GM12878 (cell line): ENCODE measurements around the gene LHX6. TPM values are rescaled to one million over a fixed set of nuclear protein-coding genes. Genes with fewer than 3 reads are reported as not detected.
A peak's percentile ranks its signal among the peaks of the same experiment; 100 is the strongest.

Source experiments
- ATAC-seq: fragments of 200-7000 bp; cut with Tn5 transposase; 3 replicates; pipeline ENCODE4 v1.9.1; 2020; ENCODE audit warnings: mild to moderate bottlenecking, moderate library complexity
- BruUV-seq: library from RNA; stranded (reverse); fragments of 400-500 nt; replicated peaks from 2 replicates; lab custom pipeline; 2021; lab: Mats Ljungman, UMichigan
- CTCF ChIA-PET: fragments of 300-600 bp; sonication (Branson Sonifier 250); formaldehyde crosslinking; extraction: SDS; loops from one replicate; lab custom pipeline; 2021; ENCODE audit warnings: inconsistent platforms; lab: Yijun Ruan, JAX
- POLR2A ChIA-PET: fragments of 350-600 bp; formaldehyde crosslinking; extraction: SDS; loops from one replicate; lab custom pipeline; 2021; ENCODE audit warnings: inconsistent platforms; lab: Charles Lee
- RAD21 ChIA-PET: fragments of 300-600 bp; sonication (Branson Sonifier 250); formaldehyde crosslinking; loops from one replicate; lab custom pipeline; 2023; ENCODE audit warnings: antibody characterized with exemption; ENCODE audit not compliant: unreplicated experiment; lab: Charles Lee
- SMC1A ChIA-PET: fragments of 300-600 bp; sonication (Branson Sonifier 250); formaldehyde crosslinking; loops from one replicate; lab custom pipeline; 2023; ENCODE audit not compliant: unreplicated experiment, uncharacterized antibody; lab: Charles Lee
- DNase-seq: peaks from one replicate; pipeline ENCODE4 v3.0.0-alpha.2; 2011; ENCODE audit warnings: low read depth, low spot score
- FAIRE-seq: peaks from 3 replicates; lab custom pipeline; 2011; peaks lifted over from hg19 to GRCh38; lab: Jason Lieb, UNC
- H2AFZ ChIP-seq: 2 replicates; pipeline ENCODE4 v1.6.0; 2011; ENCODE audit warnings: low read depth, low read length, control low read depth; ENCODE audit not compliant: control insufficient read depth
- H3K27ac ChIP-seq: 2 replicates; pipeline ENCODE4 v1.5.1; 2011; ENCODE audit warnings: control low read depth; ENCODE audit not compliant: control insufficient read depth, insufficient read depth
- H3K27me3 ChIP-seq, 2 experiments: replicated peaks in 1 of 2; 2 replicates each; pipeline versions ENCODE4 v1.6.0 to v1.6.1; 2011; ENCODE audit warnings: low read length in 1 of 2; ENCODE audit not compliant: control insufficient read depth in 2 of 2, insufficient read depth in 2 of 2
- H3K36me3 ChIP-seq, 2 experiments: 2 replicates each; pipeline ENCODE4 v1.5.1; 2011; ENCODE audit warnings: low read length in 1 of 2; ENCODE audit not compliant: control insufficient read depth in 2 of 2, insufficient read depth in 2 of 2
- H3K4me1 ChIP-seq: 2 replicates; pipeline ENCODE4 v1.6.1; 2011; ENCODE audit warnings: mild to moderate bottlenecking, low read length, moderate library complexity, mixed read lengths; ENCODE audit not compliant: control insufficient read depth, insufficient read depth
- H3K4me2 ChIP-seq: 2 replicates; pipeline ENCODE4 v1.6.0; 2011; ENCODE audit warnings: control low read depth; ENCODE audit not compliant: control insufficient read depth, insufficient read depth
- H3K4me3 ChIP-seq: fragments of 200-600 bp; sonication (generic); 2 replicates; pipeline ENCODE4 v1.5.1; 2016
- H3K79me2 ChIP-seq: 2 replicates; pipeline ENCODE4 v1.6.0; 2011; ENCODE audit warnings: low read length; ENCODE audit not compliant: control insufficient read depth, insufficient read depth
- H3K9ac ChIP-seq: 2 replicates; pipeline ENCODE4 v1.8.0; 2011; ENCODE audit warnings: low read length, control low read depth, mixed read lengths; ENCODE audit not compliant: control insufficient read depth, insufficient read depth
- H3K9me3 ChIP-seq: replicated peaks from 3 replicates; pipeline ENCODE4 v1.5.1; 2011; ENCODE audit warnings: mild to moderate bottlenecking, low read length; ENCODE audit not compliant: control insufficient read depth, insufficient read depth
- H4K20me1 ChIP-seq: 2 replicates; pipeline ENCODE4 v1.6.0; 2011; ENCODE audit not compliant: control insufficient read depth, insufficient read depth
- BACH1 ChIP-seq: fragments of 450-650 bp; IDR thresholded peaks from 2 replicates; pipeline ENCODE4 v1.6.1; 2017; ENCODE audit warnings: mild to moderate bottlenecking, borderline replicate concordance
- CBFB ChIP-seq: IDR thresholded peaks from 2 replicates; pipeline ENCODE4 v1.6.1; 2016; ENCODE audit warnings: antibody characterized with exemption, low read depth
- EGR1 ChIP-seq, 2 experiments: IDR thresholded peaks; 1 replicate in 1 of 2; 2 replicates in 1 of 2; pipeline ENCODE4 v1.6.1; 2011 to 2012; ENCODE audit warnings: low read depth in 2 of 2, low read length in 2 of 2, borderline replicate concordance in 1 of 2, mild to moderate bottlenecking in 1 of 2, moderate library complexity in 1 of 2
- NFYB ChIP-seq: IDR thresholded peaks from 2 replicates; pipeline ENCODE4 v1.6.1; 2011; ENCODE audit warnings: low read depth, mild to moderate bottlenecking, low read length, improper control_type of control experiment, moderate library complexity; ENCODE audit not compliant: insufficient read depth
- RAD21 ChIP-seq: IDR thresholded peaks from 2 replicates; pipeline ENCODE4 v1.6.1; 2011; ENCODE audit warnings: mild to moderate bottlenecking, low read depth, low read length, moderate library complexity; ENCODE audit not compliant: insufficient read depth
- RUNX3 ChIP-seq: IDR thresholded peaks from 2 replicates; pipeline ENCODE4 v1.6.1; 2012; ENCODE audit warnings: low read length, inconsistent platforms
- SMAD1 ChIP-seq: fragments of 450-650 bp; IDR thresholded peaks from 2 replicates; pipeline ENCODE4 v1.6.1; 2018; ENCODE audit warnings: mild to moderate bottlenecking, low read depth; ENCODE audit not compliant: partially characterized antibody
- TCF12 ChIP-seq: IDR thresholded peaks from 2 replicates; pipeline ENCODE4 v1.6.1; 2011; ENCODE audit warnings: low read depth, mild to moderate bottlenecking, low read length
- ZZZ3 ChIP-seq: IDR thresholded peaks from 2 replicates; pipeline ENCODE4 v1.6.1; 2011; ENCODE audit warnings: low read depth; ENCODE audit not compliant: control insufficient read depth, insufficient read length
- WGBS: methylation state at CpG from one replicate; pipeline ENCODE4 v1.1.6; 2016; ENCODE audit warnings: low lambda C conversion rate; ENCODE audit not compliant: insufficient replicate concordance, insufficient coverage; ENCODE audit errors: missing lambda C conversion rate; 5-methylcytosine and 5-hydroxymethylcytosine counted together
- in situ Hi-C: fragments of 300-500 bp; cut with MboI; formaldehyde crosslinking; loops from 9 replicates; pipeline ENCODE4 v1.14.3; 2018; ENCODE audit warnings: mixed read lengths
- intact Hi-C: fragments of 100-400 bp; cut with micrococcal nuclease; formaldehyde crosslinking; loops from one replicate; pipeline ENCODE4 v1.14.2; 2022; ENCODE audit not compliant: unreplicated experiment
- polyA plus RNA-seq, 11 experiments: library from polyadenylated mRNA; depleted of rRNA in 4 of 11; unstranded in 6 of 11; stranded (reverse) in 5 of 11; fragments of >200 nt; fragmentation: Nextera tagmentation in 4 of 11; fragmentation: Illumina TruSeq in 1 of 11; extraction: Ambion mirVana in 4 of 11; extraction: Trizol in 1 of 11; gene quantifications; 1 replicate in 1 of 11; 2 replicates in 10 of 11; pipeline versions ENCODE4 v1.2.1 to v1.2.3, GENCODE V29; 2011 to 2016; ENCODE audit warnings: inconsistent platforms in 2 of 11, missing spikeins in 2 of 11, low read depth in 1 of 11
- total RNA-seq, 4 experiments: library from RNA; depleted of rRNA in 3 of 4; stranded (reverse); fragments of >200 nt in 3 of 4; fragmentation: Illumina TruSeq in 1 of 4; extraction: Trizol in 1 of 4; gene quantifications; 2 replicates each; pipeline versions ENCODE4 v1.2.1 to v1.2.3, GENCODE V29; 2013 to 2021
- TF ChIP-seq, protein P1 (sequence below): fragments of 150-350 bp; IDR thresholded peaks from 2 replicates; pipeline ENCODE4 v1.6.1; 2014; ENCODE audit warnings: mild to moderate bottlenecking, low read depth, low read length

The LHX6 gene
- total and polyA plus RNA-seq, 10 of the 15 experiments (the other 5 are each of a cell fraction or from before 2014, with no cell fraction given): not detected

DNA sequence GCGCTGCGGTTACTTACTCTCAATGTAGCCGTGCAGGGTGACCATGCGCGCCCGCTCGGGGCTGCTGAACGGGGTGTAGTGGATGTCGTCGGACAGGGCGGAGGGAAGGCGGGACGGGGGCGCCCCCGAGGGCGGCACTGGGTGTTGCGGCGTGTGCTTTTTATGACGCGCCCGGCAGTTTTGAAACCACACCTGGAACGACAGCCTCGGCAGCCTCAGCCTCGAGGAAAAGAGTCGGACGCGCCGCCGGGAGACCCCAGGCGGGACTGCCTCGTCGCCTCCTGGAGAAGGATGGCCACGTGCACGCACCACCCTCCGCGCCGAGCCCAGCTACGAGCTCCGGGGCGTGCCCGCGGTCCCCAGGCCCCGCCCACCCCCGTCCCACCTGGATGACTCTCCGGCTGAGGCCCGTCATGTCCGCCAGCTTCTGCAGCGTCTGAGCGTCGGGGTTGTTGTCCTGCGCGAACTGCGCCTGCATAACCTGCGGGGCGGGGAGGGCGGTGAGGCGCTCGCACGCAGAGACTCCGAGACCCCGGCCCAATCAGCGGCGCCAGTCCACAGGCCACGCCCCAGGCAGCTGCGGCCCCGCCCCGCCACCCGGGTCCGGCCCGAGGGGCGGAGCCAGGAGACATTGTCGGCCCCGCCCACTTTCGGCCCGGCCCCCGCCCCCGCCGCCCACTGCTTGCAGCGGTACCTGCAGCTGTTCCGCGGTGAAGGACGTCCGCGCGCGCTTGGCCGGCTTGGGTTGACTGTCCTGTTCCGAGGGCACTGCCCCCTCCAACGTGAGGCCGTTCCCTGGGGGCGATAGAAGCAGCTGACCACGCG is 15.0 kb downstream of the LHX6 start:
- Histone ChIP-seq H3K27ac (no peak overlapping the region), H2AFZ (peak overlapping the region; percentile 4; the same call in 1 of the 2 replicates), H3K4me3 (no peak overlapping the region), H3K79me2 (no peaks in the 10 kb centered on the region), H4K20me1 (0 out of 2 replicates have a peak, but pooled peaks cover 3% of the 10 kb centered on the region), H3K4me2 (peak overlapping the region; percentile 27; the same call in 1 of the 2 replicates), H3K36me3 (no peaks in the 10 kb centered on the region), H3K4me1 (no peaks in the 10 kb centered on the region), H3K9me3 (no peaks in the 10 kb centered on the region), H3K27me3 (peaks cover 6 to 19% of the 10 kb centered on the region in 2 experiments), H3K9ac (no peak overlapping the region)
- WGBS: 18% methylated on average over 63 of the region's 93 CpGs
- ChIA-PET POLR2A (no interaction called here), CTCF (no interaction called here), SMC1A (no interaction called here), RAD21 (no interaction called here)
- no peak for DNase-seq
- intact Hi-C loops (no loop called here), in situ Hi-C loops (no loop called here)
- TF ChIP-seq TCF12: 0 out of 2 replicates have a peak, but pooled peaks have one; percentile 4
- TF ChIP-seq NFYB: no peak
- peak in 1 of 2 experiments; percentile 75; a peak in 2 of 3 replicates for TF ChIP-seq EGR1 (IDR thresholded peaks at IDR 0.05; ENCODE audit: borderline replicate concordance in 1 of 2, low read depth in 2 of 2, low read length in 2 of 2)
- TF ChIP-seq RAD21: no peak
- ATAC-seq: peak; percentile 32; the same call in 2 of the 3 replicates
- BruUV-seq: no TSS peak
- no peak for FAIRE-seq

DNA sequence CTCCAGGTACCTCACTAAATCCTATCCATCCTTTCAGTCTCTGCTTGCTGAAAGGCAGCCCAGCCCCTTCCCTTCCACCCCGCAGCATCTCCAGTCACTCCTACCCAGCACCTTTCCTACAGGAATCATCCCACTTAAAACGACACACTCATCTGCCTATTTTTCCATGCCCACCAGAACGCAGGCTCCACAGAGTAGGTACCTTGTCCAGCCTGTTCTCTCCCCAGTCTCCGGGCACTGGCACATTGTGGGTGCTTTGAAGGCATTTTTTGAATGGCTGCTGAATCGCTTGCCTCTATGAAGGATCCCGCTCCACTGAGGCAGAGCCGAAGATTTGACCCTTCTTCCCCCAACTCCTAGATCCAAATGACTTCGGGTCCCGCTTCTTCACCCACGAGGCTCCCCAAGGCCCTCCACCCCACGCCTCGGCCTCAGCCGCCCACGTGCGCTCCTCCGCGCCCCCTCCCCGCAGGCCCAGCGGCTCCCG is 15.6 kb downstream of the LHX6 start:
- H3K27me3 ChIP-seq: peaks cover 2 to 14% of the 10 kb centered on the region in 2 experiments; a peak in 3 of 4 replicates
- ChIA-PET SMC1A (no interaction called here), POLR2A (no interaction called here), CTCF (no interaction called here), RAD21 (no interaction called here)
- no TSS peak for BruUV-seq
- no peak overlapping the region for H3K4me3 ChIP-seq
- in situ Hi-C loops: no loop called here
- H3K9me3 ChIP-seq: no peaks in the 10 kb centered on the region
- no peak for TF ChIP-seq RUNX3
- no peak for TF ChIP-seq BACH1
- no peak for TF ChIP-seq CBFB
- no peak for TF ChIP-seq ZZZ3
- TF ChIP-seq, protein P1, sequence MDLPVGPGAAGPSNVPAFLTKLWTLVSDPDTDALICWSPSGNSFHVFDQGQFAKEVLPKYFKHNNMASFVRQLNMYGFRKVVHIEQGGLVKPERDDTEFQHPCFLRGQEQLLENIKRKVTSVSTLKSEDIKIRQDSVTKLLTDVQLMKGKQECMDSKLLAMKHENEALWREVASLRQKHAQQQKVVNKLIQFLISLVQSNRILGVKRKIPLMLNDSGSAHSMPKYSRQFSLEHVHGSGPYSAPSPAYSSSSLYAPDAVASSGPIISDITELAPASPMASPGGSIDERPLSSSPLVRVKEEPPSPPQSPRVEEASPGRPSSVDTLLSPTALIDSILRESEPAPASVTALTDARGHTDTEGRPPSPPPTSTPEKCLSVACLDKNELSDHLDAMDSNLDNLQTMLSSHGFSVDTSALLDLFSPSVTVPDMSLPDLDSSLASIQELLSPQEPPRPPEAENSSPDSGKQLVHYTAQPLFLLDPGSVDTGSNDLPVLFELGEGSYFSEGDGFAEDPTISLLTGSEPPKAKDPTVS: no peak
- TF ChIP-seq SMAD1: no peak
- no peak overlapping the region for H3K9ac ChIP-seq
- ATAC-seq (no peak), DNase-seq (no peak), FAIRE-seq (no peak)
- intact Hi-C loops: no loop called here
- no peaks in the 10 kb centered on the region for H3K79me2 ChIP-seq
- no peaks in the 10 kb centered on the region for H3K36me3 ChIP-seq
- H3K4me1 ChIP-seq: no peaks in the 10 kb centered on the region
- 0 out of 2 replicates have a peak, but pooled peaks cover 1% of the 10 kb centered on the region for H4K20me1 ChIP-seq
- WGBS: 49% methylated on average over 20 of the region's 20 CpGs
- H2AFZ ChIP-seq: no peak overlapping the region
- H3K4me2 ChIP-seq: no peak overlapping the region
- no peak overlapping the region for H3K27ac ChIP-seq
